NCI-H1092 treated with DMSO at 0.1 percent for 48 hours (cell line): ENCODE results near the gene SLC6A11.

Experiments used
- DNase-seq: peaks from one replicate; lab custom pipeline; 2025; lab: John Stamatoyannopoulos, UW

The SLC6A11 gene

DNA sequence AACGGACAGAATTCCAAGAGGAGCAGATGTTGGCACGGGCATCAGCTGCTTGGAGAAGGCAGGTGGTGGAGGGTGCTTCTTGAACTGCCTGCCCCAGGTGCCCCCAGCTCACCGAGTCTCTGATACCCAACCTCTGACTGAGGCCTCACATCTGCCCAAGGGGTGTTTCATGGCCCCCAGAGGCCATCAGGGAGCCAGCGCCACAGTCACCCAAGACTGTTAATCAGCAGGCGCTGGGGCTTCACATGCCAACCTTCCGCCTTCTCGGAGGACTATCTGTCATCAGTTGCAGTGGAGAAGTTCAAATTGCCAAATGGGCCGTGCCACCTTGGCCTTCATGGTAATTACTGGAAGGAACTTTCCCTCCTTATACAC, 114.6 kb downstream of the SLC6A11 start:
- DNase-seq: no peak

DNA sequence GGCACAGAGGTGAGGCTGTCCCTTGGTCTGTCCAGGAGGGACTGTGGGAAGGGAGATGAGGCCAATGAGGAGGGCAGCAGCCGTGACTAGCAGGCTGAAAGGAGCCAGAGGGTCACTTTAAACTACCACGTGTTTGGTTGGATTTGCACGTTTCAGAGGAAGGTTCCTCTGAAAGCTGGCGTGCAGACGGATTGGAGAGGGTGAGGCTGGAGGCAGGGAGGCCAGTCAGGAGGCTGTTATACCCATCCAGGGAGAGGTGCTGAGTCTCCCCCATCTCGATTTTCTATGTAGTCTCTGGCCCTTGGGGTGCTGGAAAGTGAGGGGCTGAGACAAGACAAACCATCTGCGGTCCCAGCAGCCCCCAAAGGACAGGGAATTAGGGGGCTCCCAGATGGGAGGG, 116.6 kb downstream of the SLC6A11 start:
- DNase-seq: no peak

DNA sequence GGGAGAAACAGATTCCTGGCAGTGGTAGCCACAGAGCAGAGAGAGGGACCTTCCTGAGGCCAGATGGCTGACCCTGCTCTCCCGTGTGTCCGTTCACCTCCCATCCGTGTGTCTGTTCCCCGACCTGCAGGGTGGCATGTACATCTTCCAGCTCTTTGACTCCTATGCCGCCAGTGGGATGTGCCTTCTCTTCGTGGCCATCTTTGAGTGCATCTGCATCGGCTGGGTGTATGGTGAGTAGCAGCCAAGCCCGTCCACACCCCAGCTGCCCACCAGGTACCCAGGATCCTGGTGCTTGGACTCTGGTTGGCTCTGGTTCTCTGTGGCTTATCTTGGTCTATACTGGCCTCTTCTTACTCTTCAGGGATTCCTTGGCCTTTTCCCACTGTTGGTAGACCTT, 117.0 kb downstream of the SLC6A11 start:
- DNase-seq: no peak

DNA sequence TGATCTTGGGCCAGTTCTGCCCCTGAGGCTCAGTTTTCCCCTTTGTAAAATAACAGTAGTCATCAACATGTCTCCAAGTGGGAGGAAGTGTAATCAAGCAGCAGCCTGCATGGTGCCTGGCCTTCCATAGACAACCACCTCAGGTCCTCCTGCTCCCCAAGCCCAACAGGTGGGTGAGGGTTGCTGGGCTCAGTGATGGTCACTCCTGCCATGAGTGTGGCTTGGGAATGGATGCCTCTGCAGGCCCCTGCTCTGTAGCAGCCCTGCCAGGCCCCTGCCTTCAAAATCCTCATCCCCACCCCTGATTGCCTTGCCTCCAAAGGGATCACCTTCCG, 117.4 kb downstream of the SLC6A11 start:
- DNase-seq: no peak

DNA sequence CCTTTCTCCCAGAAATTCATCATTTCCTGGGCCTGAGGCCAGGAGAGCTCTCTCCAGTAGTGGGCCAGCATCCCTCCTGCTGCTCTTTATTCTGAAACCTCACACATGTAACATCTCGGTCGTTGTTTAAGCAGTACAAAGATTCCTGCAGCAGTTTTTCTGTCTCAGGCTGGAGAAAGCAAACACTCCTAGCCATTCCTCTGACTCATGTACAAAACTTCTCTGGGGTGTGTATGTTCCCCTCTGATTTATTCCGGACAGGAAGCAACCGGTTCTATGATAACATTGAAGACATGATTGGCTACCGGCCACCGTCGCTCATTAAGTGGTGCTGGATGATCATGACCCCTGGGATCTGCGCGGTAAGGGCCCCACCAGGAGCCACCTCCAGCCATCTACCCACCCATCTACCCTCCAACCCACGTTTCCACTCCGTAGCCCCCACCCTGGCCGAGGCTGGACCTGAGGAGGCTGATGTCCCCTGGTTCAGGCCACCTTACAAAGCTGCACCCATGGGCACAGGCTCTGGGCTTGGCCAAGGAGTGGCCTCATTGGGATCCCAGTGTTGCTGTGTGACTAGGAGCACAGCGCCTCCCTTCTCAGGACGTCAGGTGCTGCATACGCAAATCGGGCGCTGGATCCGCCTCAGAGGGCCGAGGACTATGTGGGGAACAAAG, 117.9 kb downstream of the SLC6A11 start:
- peak; percentile 13 for DNase-seq

DNA sequence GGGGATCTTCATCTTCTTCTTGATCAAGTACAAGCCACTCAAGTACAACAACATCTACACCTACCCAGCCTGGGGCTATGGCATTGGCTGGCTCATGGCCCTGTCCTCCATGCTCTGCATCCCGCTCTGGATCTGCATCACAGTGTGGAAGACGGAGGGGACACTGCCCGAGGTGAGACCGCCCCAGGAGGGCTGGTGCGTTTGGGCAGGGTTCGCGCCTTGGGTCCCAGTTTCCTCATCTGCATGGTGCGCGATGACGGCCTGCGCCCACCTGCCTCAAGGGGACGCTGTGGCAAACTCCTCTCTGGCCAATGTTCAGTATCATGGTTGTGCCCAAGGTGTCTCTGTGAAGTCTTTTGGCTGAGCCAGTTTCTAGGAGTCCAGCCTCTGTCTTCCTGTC, 119.0 kb downstream of the SLC6A11 start:
- DNase-seq: no peak

DNA sequence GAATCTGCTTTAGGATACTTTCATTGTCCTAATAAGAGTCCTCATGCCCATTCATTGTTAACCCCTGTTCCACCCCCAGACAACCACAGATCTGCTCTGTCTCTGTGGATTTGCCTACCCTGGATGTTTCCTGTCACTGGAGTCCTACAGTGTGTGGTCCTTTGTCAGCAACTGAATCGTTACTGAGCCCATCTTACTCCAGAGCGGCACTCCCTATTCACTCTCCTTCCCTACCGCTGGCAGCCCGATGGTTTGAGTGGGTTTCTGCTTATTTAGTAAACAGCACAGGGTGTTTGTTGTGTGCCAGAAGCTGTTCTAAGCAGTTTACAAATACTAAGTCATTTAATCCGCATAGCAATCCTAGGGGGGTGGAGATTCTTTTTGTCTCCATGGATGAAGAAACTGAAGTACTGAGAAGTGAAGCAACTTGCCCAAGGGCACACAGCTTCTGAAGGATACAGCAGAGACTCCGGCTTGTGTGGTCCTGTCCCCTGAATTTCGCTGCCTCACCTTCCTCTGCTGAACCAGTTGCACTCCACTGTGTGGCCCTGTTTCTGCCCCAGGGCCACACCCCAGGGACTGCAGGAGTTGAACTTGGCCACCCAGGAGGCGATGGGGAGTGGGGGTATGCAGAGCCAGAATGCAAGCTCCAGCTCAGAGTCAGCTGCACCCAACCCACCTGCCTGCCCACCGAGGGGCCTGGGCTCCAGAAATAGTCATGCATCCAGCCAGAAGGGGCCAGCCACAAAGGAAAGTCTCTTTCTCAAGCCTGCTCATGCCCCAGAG, 120.0 kb downstream of the SLC6A11 start:
- DNase-seq: no peak

DNA sequence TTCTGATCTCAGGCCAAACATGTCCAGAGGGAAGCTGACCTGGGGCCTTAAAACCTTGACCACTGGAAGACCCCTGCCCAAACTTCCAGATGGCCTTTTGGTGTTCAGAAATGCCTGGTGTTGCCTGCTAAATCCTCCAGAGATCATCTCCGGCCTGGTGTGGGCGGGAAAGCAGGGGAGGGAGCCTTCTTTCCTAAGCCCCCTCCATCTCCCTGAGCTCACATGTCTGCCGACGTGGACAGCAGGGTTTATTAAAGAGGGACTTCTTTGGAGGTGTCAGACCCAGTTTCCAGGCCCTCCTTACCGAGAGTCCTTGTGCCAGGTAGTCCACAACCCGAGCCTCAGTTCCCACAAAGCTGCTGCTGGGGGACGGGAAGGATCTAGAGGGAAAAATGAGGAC, 120.7 kb downstream of the SLC6A11 start:
- DNase-seq: no peak

DNA sequence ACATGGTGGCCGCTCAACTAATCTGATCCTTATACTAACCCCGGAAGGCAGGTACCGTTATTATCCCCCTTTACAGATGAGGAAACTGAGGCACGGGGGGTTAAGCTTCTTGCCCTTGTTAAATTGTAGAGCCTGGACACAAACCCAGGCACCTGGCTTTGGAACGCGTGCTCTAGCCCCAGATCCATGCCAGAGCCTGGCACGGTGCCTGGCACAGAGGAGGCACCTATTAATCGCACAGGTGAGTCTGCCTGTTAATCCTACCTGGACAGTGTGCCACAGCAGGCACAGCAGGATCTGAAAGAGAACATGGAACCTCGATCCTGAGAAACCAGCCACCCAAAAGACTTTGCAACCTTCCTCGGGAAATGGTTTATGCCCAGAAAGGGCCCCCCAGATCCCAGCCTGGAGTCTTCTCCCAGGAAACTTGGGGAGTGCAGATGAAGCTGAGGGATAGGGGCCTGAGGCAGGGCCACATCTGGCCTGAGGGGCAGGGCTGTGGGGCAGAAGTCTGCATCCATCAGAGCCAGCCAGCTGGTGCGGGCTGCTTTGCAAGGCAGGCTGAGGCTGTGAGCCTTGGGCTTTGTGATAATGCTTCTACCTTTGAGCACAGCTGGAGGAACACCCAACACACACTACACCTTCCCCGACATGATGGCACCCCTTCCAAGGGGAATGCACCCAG, 121.3 kb downstream of the SLC6A11 start:
- DNase-seq: no peak

DNA sequence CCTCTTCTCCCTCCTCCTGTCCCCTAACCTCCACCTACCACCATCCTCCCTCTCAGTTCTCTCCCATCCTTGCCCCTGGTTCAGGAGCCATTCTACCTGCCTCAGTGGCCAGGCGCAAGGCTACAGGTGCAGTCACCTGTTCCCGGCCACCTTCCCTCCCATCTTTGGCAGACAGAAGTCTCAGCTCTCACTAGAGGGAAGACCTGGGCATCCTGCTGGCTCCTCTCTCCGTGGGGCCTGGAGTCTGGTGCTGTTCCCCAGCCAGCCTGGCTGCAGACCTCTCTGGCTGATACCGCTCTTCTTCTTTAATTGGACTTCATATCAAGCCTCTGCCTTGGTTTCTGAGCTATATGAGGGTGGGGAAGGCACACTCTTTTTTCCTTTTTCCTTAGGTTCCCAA, 123.5 kb downstream of the SLC6A11 start:
- DNase-seq: no peak

DNA sequence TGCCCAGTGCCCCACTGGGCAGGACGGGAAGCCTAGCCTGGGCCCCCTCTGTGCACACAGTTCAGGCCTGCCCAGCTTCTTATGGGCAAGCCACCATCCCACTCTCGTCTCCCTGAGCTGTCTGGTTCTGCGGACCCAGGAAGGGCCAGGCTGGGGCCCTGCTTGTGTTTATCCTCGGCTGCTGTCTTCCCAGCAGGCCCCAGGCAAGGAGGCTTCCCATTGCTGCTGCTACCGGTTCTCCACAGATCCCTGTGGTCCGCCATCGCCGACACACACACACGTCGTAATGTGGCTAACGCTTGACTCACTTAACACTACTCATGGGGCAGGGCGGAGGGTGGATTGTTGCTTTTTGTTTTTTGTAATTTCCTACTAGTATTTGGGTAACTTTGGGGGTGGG, 124.1 kb downstream of the SLC6A11 start:
- no peak for DNase-seq

DNA sequence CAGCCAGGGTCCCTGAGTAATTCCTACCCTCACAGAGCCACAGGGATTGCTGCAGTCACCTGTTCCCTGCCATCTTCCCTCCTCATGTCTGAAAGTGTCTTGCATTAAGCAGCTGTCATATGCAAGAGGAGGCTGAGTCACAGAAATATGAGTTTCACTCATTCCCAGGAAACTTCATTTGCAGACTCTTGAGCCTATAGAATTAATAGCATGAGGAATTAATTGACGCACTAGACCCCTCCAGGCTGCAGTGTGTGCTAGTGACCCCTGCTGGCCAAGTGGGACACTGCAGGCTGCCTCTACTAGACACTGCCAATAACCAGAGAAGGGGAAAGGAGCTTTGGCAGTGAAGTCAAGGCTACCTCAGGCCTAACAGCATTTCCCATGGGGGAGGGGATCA, 125.9 kb downstream of the SLC6A11 start:
- no peak for DNase-seq

DNA sequence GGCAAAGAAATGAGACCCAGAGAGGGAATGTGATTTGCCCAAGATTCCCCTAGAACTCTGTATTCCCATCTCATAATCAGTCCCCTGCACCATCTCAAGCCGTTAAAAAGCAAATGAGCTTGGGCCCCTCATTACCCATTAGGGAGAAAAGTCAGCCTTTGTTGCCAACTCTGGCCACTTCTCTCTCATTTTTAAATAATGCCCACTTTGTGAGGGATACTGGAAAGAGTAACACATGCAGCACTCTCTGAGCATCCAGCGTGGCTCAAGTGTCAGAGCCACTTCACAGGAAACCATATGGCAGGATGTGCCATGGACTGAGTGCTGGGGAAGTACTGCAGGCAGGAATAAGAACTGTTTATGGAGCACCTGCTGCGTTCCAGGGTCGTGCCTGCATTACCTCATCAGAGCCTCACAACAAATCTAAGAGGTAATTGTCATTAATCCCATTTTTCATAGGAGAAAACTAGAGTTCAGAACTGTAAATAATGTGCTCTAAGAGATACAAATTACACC, 126.7 kb downstream of the SLC6A11 start:
- DNase-seq: no peak

DNA sequence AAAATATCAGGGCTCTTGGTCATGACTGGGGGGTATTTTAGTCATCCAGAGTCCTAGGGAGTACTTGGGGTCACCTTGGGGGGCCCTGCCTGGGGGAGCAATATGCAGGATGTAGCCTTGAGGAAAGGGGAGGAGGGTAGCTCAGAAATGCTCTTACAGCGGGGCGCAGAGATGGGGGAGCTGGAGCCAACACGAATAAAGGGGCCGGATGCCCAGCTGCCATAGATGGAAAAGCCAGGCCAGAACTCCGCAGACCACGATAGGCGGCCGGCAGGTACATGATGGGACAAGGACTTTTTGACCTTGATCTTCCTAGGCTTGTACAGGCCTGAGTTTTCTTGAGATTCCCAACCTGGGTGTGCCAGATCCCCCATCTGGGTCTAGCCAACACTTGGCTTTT, 128.8 kb downstream of the SLC6A11 start:
- DNase-seq: no peak

DNA sequence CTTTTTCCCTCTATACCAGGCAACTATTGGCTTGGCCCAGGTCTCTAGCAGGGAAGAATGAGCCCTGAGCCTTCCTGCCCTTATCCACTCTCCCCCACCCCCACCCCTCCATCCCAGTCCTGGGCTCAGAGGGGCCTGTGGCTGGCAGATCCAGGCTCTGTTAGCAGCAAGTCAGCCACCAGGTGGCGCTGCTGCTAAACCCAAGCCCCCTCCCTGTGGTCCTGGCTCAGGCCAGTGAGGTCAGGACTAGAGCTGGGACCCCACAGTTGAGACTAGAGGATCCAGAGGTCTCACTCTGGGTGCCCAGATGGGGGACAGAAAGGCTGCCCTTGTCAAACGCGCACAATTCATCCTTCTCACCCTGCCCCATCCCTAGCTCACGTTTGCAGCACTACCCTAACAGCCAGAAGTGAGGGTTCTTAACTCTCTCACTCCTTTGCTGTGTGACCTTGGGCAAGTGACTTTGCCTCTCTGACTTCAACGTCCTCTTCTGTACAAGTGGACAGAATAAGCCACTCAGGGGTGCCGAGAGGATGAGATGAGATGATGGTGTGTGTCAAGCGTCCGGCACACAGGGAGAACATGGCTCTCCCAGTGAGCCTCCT, 129.8 kb downstream of the SLC6A11 start:
- peak; percentile 12 for DNase-seq

DNA sequence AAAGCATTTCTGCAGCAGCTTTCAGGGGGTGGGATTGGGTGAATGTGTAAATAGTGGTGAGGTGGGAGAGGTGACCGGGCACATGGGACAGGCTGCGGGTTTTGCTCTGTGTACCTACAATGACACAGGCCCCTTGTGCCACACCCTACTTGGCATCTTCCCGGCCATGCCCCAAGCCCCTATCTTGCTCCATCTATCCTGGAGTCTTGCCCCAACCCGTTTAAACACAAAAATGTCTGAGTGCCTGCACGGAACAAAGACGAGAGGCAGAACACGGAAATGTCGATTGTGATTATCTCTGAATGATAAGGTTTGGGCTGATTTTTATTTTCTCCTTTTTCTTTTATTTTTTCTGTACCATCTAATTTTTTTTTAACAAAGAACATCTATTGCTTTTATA, 130.5 kb downstream of the SLC6A11 start:
- DNase-seq: no peak

DNA sequence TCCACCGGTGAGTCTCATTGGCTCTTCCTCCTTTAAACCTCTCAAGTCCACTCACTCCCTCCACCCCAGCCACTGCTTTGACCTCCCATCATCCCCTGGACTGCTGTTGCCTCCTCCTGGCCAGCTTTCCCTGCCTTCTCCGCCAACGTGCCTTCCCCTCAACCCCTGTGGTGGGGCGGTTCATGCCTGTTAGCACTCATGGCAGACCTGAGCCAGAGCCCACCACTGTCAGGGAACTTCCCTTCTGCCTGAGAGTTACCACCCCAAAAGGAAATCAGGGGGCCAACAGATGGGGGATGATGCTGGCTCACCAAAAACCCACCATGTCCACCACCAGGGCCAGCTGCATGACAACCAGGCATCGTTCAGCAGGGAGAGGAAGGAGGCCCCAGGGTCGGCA, 132.3 kb downstream of the SLC6A11 start:
- no peak for DNase-seq

DNA sequence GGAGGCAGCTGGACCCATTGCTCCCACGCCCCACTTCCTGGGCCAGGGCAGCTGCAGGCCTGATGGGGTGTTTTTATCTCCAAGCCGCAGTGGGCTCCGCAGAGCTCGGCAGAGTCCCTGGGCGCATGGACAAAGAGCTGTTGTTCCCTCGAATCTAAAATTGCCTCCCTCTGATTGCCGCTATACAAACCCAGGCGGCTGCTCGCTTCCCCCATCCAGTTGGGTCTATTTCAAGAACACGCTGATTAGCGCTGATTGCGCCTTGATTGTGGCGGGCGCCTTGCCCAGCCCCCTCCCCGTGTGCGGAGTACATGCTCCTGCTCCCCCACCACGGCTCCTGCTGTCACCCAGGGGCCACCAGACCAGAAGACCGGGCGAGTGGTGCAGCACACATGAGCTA, 133.2 kb downstream of the SLC6A11 start:
- no peak for DNase-seq

DNA sequence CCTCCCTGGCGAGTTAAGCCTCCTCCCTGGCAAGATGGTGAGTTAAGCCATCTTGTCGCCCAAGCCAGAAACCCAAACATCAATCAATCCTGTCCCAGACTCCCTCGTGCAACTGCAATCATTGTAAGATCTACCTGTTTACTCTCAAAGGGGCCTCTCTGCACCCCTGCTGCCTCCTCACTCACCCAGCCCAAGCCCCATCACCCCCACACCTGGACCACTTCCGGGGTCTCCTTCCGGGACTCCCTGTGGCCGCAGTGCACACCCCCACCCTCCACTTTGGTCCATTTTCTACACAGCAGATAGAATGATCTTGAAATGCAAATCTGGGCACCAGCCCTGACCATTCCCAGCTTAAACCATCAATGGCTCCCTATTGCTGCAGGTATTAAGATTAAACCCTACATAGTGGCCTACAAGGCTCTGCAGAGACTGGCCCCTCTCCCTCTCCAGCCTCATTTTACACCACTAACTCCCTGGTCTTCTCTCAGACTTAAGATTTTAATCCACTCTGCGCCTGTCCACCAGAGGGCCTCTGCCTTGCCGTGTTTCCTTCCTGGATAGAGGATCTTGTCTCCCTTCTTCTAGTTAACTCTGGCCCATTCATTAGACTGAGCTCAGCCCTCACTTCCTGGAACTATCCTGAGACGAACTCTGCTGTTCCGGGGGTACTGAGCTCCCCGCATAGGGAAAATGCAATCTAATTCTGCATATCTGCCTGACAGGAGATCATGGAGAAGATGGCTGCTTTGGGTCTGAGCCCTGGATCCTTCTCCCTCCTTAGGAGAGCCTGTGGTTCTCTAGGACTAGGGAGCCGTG, 134.7 kb downstream of the SLC6A11 start:
- DNase-seq: peak; percentile 8

DNA sequence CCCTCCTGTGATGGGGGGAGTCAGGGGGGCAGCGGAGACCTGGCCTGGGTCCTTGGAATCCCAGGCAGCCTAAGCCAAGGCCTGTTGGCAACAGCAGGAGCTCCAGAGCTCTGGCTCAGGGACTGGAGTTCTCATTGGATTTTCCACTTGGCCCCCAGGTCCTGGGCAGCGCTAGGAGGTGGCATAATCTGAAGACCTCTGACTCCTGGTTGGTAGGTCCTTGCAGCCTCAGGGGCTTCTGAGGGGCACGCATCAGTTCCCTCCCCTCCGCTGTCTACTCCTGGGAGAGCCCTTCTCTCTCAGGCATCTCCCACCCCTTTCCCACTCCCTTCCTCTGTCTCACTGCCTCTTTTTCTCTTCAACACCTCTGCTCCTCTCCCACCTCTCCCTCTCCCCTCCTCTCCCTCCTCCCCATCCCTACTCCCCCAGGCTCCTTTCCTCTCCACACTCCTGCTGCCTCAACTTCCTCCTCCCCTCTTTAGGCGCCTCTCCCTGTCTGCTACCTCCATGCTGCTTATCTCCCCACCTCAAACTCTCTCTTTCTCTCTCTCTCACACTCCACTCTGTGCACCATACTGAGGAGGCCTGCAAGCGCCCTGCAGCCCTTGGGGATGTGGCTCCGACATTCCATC, 135.4 kb downstream of the SLC6A11 start:
- DNase-seq: no peak

DNA sequence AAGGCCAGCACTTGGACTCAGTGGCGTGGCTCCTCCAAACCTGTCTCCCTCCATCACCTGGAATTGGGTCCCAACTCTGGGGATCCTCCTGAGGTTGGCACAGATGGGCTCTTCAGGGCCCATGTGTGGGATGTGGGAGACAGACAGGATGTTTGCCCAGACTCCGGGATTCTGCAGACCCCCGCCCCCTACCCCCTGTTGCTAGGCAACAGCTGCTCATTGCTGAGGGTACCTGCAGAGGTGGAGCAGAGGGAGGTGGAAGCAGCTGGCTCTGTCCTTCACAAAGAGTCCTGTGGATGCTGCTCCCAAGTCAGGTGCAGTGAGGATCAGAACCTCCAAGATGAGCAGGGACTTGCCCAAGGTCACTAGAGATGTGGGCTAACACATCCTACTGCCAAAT, 136.5 kb downstream of the SLC6A11 start:
- DNase-seq: no peak
